Endothelial cell of umbilical vein (primary cell): ENCODE data around the gene CLCN3.

Experiments used
- POLR2A ChIP-seq: IDR thresholded peaks from 2 replicates; pipeline ENCODE4 v1.6.1; 2012; ENCODE audit warnings: low read depth, mild to moderate bottlenecking, control low read depth, low read length
- TF ChIP-seq, protein P1 (sequence below), 2 donors: IDR thresholded peaks; 1 replicate in 1 of 2; 2 replicates in 1 of 2; pipeline ENCODE4 v1.5.1; 2011; ENCODE audit warnings: low read length in 2 of 2, mild to moderate bottlenecking in 2 of 2, moderate library complexity in 2 of 2, control low read depth in 1 of 2, inconsistent platforms in 1 of 2, low read depth in 1 of 2; ENCODE audit not compliant: insufficient read depth in 1 of 2; ENCODE audit errors: extremely low read depth in 1 of 2

DNA sequence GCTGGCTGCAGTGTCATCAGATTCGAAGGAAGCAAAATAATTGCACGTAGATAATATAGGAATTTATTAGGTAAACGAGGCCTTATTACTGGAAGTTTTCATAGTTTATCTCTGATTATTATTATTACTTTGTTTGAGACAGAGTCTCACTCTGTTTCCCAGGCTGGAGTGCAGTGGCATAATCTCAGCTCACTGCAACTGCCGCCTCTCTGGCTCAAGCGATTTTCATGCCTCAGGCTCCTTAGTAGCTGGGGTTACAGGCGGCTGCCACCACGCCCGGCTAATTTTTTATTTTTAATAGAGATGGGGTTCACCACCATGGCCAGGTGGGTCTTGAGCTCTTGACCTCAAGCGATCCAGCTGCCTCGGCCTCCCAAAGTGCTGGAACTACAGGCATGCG, 12.5 kb downstream of the CLCN3 start:
- TF ChIP-seq, protein P1, sequence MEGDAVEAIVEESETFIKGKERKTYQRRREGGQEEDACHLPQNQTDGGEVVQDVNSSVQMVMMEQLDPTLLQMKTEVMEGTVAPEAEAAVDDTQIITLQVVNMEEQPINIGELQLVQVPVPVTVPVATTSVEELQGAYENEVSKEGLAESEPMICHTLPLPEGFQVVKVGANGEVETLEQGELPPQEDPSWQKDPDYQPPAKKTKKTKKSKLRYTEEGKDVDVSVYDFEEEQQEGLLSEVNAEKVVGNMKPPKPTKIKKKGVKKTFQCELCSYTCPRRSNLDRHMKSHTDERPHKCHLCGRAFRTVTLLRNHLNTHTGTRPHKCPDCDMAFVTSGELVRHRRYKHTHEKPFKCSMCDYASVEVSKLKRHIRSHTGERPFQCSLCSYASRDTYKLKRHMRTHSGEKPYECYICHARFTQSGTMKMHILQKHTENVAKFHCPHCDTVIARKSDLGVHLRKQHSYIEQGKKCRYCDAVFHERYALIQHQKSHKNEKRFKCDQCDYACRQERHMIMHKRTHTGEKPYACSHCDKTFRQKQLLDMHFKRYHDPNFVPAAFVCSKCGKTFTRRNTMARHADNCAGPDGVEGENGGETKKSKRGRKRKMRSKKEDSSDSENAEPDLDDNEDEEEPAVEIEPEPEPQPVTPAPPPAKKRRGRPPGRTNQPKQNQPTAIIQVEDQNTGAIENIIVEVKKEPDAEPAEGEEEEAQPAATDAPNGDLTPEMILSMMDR (IDR thresholded peaks at IDR 0.05; ENCODE audit: extremely low read depth in 1 of 2, insufficient read depth in 1 of 2, low read depth in 1 of 2, low read length in 2 of 2), result no peak
- no peak for TF ChIP-seq POLR2A
